Osteocyte (in vitro differentiated cells): ENCODE data around the gene CRHBP. TPM values are rescaled to one million over a fixed set of nuclear protein-coding genes. Genes with fewer than 3 reads are reported as not detected.

ENCODE experiments used
- DNase-seq: peaks from one replicate; pipeline ENCODE4 v3.0.0; 2021; ENCODE audit warnings: mixed read lengths; ENCODE audit not compliant: unreplicated experiment; ENCODE audit errors: extremely low spot score
- H3K27ac Mint-ChIP-seq: one replicate; pipeline ENCODE4 v1.8.0; 2021; ENCODE audit warnings: mild to moderate bottlenecking, mixed read lengths; ENCODE audit not compliant: unreplicated experiment
- H3K27me3 Mint-ChIP-seq: one replicate; pipeline ENCODE4 v1.8.0; 2021; ENCODE audit warnings: mixed read lengths; ENCODE audit not compliant: unreplicated experiment
- H3K36me3 Mint-ChIP-seq: one replicate; pipeline ENCODE4 v1.8.0; 2021; ENCODE audit warnings: mixed read lengths; ENCODE audit not compliant: unreplicated experiment
- H3K4me1 Mint-ChIP-seq: one replicate; pipeline ENCODE4 v1.8.0; 2021; ENCODE audit warnings: mixed read lengths; ENCODE audit not compliant: unreplicated experiment
- H3K4me3 Mint-ChIP-seq: one replicate; pipeline ENCODE4 v1.8.0; 2021; ENCODE audit warnings: mild to moderate bottlenecking, moderate library complexity, mixed read lengths; ENCODE audit not compliant: unreplicated experiment
- H3K9me3 Mint-ChIP-seq: one replicate; pipeline ENCODE4 v1.8.0; 2021; ENCODE audit warnings: mixed read lengths; ENCODE audit not compliant: unreplicated experiment
- total RNA-seq: library from RNA; stranded (reverse); gene quantifications from 2 replicates; pipeline ENCODE4 v1.2.1, GENCODE V29; 2021
- TF ChIP-seq, protein P1 (sequence below): fragments of 200-600 bp; sonication (generic); IDR thresholded peaks from 2 replicates; pipeline ENCODE4 v1.5.0; 2021; ENCODE audit warnings: antibody characterized with exemption, mild to moderate bottlenecking, moderate library complexity

Gene CRHBP
- total RNA-seq, 1 donor from 2014 or later = 9.6 TPM

DNA sequence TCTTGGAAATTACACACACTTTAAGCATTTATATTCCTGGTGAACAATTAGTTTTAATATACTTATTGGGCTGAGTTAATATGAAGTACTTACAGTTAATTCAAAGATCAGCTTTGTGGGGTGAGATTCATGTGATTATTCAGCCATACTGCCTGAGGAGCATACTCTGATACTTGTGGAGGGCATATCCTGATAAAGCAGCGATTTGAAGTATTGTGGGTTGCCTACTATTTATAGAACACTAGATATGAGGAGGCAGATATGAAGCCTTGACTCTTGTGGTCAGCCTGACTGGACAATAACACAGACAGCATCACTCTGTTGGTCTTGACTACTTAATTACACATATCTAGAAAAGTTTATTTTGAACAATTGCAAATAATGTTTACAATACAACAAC is 50.4 kb downstream of the CRHBP start:
- H3K36me3 Mint-ChIP-seq = no peaks in the 10 kb centered on the region
- H3K4me1 Mint-ChIP-seq = no peaks in the 10 kb centered on the region
- peaks cover 12% of the 10 kb centered on the region for H3K27me3 Mint-ChIP-seq
- no peaks in the 10 kb centered on the region for H3K9me3 Mint-ChIP-seq
- TF ChIP-seq, protein P1, sequence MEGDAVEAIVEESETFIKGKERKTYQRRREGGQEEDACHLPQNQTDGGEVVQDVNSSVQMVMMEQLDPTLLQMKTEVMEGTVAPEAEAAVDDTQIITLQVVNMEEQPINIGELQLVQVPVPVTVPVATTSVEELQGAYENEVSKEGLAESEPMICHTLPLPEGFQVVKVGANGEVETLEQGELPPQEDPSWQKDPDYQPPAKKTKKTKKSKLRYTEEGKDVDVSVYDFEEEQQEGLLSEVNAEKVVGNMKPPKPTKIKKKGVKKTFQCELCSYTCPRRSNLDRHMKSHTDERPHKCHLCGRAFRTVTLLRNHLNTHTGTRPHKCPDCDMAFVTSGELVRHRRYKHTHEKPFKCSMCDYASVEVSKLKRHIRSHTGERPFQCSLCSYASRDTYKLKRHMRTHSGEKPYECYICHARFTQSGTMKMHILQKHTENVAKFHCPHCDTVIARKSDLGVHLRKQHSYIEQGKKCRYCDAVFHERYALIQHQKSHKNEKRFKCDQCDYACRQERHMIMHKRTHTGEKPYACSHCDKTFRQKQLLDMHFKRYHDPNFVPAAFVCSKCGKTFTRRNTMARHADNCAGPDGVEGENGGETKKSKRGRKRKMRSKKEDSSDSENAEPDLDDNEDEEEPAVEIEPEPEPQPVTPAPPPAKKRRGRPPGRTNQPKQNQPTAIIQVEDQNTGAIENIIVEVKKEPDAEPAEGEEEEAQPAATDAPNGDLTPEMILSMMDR = no peak
- DNase-seq = no peak
- H3K27ac Mint-ChIP-seq = no peak overlapping the region
- no peak overlapping the region for H3K4me3 Mint-ChIP-seq

DNA sequence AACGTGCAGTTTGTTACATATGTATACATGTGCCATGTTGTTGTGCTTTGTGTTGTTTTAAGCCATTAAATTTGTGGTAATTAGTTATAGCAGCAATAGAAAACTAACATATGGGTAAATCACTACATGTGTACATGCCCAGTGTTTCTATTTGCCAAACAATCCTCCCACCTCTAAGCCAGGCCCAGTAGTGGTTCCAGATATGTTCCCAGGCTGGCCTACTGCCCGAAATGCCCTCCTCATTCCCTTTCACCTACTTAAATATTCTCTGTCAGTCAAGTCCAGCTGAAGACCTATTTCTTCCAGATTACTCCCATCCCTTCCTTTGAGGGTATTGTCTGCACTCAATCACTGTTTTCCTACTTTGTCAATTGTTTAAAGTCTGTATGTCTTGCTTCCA is 53.3 kb downstream of the CRHBP start:
- Mint-ChIP-seq H3K4me1 (no peaks in the 10 kb centered on the region), H3K27ac (no peak overlapping the region), H3K4me3 (no peak overlapping the region), H3K27me3 (peaks cover 12% of the 10 kb centered on the region), H3K36me3 (no peaks in the 10 kb centered on the region), H3K9me3 (no peaks in the 10 kb centered on the region)
- TF ChIP-seq, protein P1 = no peak
- no peak for DNase-seq

DNA sequence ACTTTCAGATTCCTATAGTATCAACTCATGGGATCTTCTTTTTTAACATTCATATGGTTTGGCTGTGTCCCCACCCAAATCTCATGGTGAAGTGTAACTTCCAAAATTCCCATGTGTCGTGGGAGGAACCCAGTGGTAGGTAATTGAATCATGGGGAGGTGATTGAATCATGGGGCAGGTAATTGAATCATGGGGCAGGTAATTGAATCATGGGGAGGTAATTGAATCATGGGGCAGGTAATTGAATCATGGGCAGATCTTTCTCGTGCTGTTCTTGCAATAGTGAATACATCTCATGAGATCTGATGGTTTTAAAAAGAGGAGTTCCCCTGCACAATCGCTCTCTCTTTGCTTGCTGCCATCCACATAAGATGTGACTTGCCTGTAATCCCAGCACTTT is 55.6 kb downstream of the CRHBP start:
- no peak for DNase-seq
- TF ChIP-seq, protein P1 = no peak
- H3K27ac Mint-ChIP-seq = no peak overlapping the region
- no peaks in the 10 kb centered on the region for H3K9me3 Mint-ChIP-seq
- H3K4me3 Mint-ChIP-seq = no peak overlapping the region
- peaks cover 10% of the 10 kb centered on the region for H3K27me3 Mint-ChIP-seq
- H3K36me3 Mint-ChIP-seq = no peaks in the 10 kb centered on the region
- H3K4me1 Mint-ChIP-seq = no peaks in the 10 kb centered on the region

DNA sequence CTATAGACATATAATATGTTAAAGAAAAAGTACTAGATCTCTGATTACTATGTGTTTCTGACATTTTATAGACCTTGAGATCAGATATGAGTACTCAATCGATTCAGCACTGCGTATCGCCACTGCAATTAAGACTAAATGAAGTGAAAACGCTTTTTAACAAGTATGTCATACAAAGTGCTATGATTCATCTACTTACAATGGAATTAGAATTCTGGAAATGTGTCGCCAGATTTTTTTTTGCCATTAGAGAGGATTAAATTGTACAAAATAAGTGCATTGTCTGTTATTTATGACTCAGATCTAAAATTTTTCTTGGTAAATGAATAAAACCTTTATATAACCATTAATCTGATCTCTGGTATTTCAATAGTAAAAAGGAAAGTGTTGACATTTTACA is 57.4 kb downstream of the CRHBP start:
- no peaks in the 10 kb centered on the region for H3K9me3 Mint-ChIP-seq
- DNase-seq = no peak
- H3K36me3 Mint-ChIP-seq = no peaks in the 10 kb centered on the region
- H3K4me3 Mint-ChIP-seq = no peak overlapping the region
- no peak overlapping the region for H3K27ac Mint-ChIP-seq
- H3K27me3 Mint-ChIP-seq = peaks cover 6% of the 10 kb centered on the region
- H3K4me1 Mint-ChIP-seq = no peaks in the 10 kb centered on the region
- TF ChIP-seq, protein P1 = no peak

DNA sequence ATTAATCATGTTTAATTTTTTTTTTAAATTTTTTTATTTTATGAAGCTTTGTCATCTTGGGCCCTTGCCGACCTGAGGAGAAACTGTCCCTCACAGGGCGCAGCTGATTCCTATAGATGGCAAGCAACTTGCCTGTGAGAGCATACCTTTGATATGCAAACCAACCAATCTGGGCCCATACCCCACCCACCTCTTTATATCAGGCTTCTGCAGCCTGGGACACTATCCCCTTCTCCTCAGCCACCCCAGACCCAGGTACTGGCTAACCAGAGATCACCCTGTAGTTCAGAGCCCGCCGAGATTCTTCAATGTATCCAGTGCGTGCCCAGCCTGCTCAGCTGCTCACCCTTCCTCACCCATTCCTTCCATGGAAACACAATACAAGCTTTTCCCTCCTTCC is 58.7 kb downstream of the CRHBP start:
- no peak overlapping the region for H3K27ac Mint-ChIP-seq
- H3K4me1 Mint-ChIP-seq = no peaks in the 10 kb centered on the region
- no peaks in the 10 kb centered on the region for H3K27me3 Mint-ChIP-seq
- H3K4me3 Mint-ChIP-seq = no peak overlapping the region
- no peak for DNase-seq
- TF ChIP-seq, protein P1 = no peak
- no peaks in the 10 kb centered on the region for H3K9me3 Mint-ChIP-seq
- no peaks in the 10 kb centered on the region for H3K36me3 Mint-ChIP-seq
